Mucosa of stomach (tissue), 1 donor: ENCODE data around the gene KLHL42.

ENCODE experiments used
- H3K27me3 ChIP-seq: one replicate; pipeline ENCODE4 v1.7.0; 2013; ENCODE audit warnings: mild to moderate bottlenecking, low read length; ENCODE audit not compliant: control insufficient read depth, insufficient read depth
- H3K36me3 ChIP-seq: one replicate; pipeline ENCODE4 v1.7.0; 2013; ENCODE audit warnings: low read length; ENCODE audit not compliant: control insufficient read depth, insufficient read depth
- H3K4me1 ChIP-seq: one replicate; pipeline ENCODE4 v1.7.0; 2013; ENCODE audit warnings: mild to moderate bottlenecking, low read length; ENCODE audit not compliant: control insufficient read depth, insufficient read depth
- H3K4me3 ChIP-seq: one replicate; pipeline ENCODE4 v1.7.0; 2013; ENCODE audit warnings: low read length
- H3K9ac ChIP-seq: one replicate; pipeline ENCODE4 v1.7.0; 2013; ENCODE audit warnings: mild to moderate bottlenecking, low read length, moderate library complexity
- H3K9me3 ChIP-seq: one replicate; pipeline ENCODE4 v1.7.0; 2013; ENCODE audit warnings: mild to moderate bottlenecking, low read length, moderate library complexity; ENCODE audit not compliant: control insufficient read depth
- donor health status: Pancreatic carcinoma.

The KLHL42 gene

DNA sequence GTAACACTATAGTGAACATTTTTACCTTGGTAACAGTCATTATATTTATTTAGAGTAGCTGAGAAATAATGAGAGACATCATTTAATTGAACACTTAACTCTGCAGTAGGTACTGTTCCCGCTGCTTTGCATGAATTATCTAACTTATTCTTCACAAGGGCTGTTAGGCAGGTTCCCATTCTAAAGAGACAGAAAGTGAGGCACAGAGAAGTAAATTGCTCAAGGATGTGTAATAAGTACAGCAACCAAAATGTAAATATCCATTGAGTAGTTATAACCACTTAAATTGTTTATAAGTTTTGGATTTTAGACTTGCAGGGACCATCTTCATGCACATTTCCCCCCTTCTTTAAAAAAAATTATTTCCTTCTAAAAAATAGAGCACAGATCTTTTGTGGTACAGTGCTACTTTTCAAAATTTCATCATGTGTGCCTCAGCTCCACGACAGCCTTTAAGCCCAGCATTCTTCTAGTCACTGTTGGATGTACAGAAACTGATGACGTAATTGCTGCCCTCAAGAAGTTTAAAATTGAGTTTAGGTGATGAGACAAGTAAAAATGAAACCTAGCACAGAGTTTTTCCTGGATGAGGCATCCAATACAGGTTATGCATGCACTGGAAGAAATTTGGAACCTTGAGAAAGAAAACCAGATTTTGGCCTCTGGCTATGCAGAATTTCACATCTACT lies 6.0 kb downstream of the KLHL42 start:
- Histone ChIP-seq H3K9me3 (no peaks in the 10 kb centered on the region), H3K9ac (no peak overlapping the region), H3K4me3 (no peak overlapping the region), H3K27me3 (no peaks in the 10 kb centered on the region), H3K4me1 (peaks cover 9% of the 10 kb centered on the region), H3K36me3 (peaks cover 2% of the 10 kb centered on the region)

DNA sequence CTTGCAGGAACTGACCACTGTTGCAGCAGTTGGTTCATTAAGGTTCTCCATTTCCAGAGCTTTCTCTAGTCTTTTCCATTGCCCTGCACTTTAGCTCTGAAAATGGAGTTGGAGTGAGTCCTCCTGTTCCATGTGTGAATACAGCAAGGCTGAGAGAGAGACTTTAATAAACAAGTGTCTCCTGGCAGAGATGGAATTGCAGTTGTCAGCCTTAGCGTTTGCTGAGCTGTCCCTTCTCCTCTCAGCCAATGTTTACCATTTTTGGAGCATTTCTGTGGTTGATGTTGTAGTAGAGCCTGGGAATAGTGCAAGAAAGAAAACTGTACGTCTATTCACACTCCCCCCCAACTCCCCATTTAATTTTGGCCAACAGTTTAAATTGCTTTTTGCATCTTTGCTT lies 7.5 kb downstream of the KLHL42 start:
- Histone ChIP-seq H3K27me3 (no peaks in the 10 kb centered on the region), H3K4me3 (no peak overlapping the region), H3K9ac (no peak overlapping the region), H3K36me3 (peaks cover 2% of the 10 kb centered on the region), H3K9me3 (no peaks in the 10 kb centered on the region), H3K4me1 (no peaks in the 10 kb centered on the region)

GRCh38 chr12:27790179-27790578 lies 10.1 kb downstream of the KLHL42 start:
- H3K27me3 ChIP-seq = no peaks in the 10 kb centered on the region
- no peaks in the 10 kb centered on the region for H3K9me3 ChIP-seq
- peaks cover 2% of the 10 kb centered on the region for H3K36me3 ChIP-seq
- no peak overlapping the region for H3K4me3 ChIP-seq
- H3K4me1 ChIP-seq = no peaks in the 10 kb centered on the region
- H3K9ac ChIP-seq = no peak overlapping the region

DNA sequence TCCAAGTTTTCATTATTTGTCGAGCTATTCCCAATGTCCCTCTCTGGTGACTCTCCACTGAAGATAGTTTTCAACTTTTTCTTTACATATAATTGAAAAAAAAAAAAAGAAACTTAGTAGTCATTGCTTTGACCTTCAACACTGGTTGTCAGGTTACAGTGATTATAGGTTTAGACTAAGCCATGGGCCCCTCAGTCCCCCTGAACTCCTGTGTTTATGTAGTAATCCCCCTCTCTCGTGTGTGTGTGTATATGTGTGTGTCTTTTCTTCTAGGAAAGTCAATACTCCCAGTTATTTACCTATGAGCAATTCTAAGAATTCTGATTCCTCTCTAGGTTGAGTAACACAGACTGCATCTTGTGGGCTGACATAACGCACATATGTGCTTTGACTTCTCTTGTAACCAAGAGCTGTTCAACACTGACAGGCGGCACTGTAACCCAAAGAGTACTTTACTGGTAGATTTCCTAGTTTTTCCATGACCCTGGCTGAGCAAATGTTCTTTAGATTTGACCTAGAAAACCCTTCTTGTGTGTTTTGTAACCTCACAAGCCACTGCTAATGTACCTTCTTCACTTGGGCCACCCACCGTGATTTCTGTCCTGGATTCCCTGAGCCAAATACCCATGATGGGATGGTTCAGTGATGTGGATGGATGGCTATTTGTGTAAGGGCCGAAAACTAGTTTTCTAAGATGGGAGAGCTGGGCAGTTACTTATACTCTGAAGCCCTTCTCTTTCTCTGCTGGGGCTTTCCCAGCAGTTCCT lies 15.0 kb downstream of the KLHL42 start:
- H3K27me3 ChIP-seq = no peaks in the 10 kb centered on the region
- H3K4me3 ChIP-seq = no peak overlapping the region
- no peaks in the 10 kb centered on the region for H3K9me3 ChIP-seq
- no peaks in the 10 kb centered on the region for H3K4me1 ChIP-seq
- no peaks in the 10 kb centered on the region for H3K36me3 ChIP-seq
- H3K9ac ChIP-seq = no peak overlapping the region

- H3K4me1 ChIP-seq = no peaks in the 10 kb centered on the region
- H3K27me3 ChIP-seq = no peaks in the 10 kb centered on the region
- H3K9me3 ChIP-seq = no peaks in the 10 kb centered on the region
- no peak overlapping the region for H3K4me3 ChIP-seq
- H3K36me3 ChIP-seq = no peaks in the 10 kb centered on the region
- H3K9ac ChIP-seq = no peak overlapping the region
Observed at GRCh38 chr12:27796128-27796527, 16.1 kb downstream of the KLHL42 start.

GRCh38 chr12:27797301-27798025 lies 17.4 kb downstream of the KLHL42 start:
- Histone ChIP-seq H3K27me3 (no peaks in the 10 kb centered on the region), H3K4me3 (no peak overlapping the region), H3K9ac (no peak overlapping the region), H3K36me3 (no peaks in the 10 kb centered on the region), H3K4me1 (no peaks in the 10 kb centered on the region), H3K9me3 (no peaks in the 10 kb centered on the region)

DNA sequence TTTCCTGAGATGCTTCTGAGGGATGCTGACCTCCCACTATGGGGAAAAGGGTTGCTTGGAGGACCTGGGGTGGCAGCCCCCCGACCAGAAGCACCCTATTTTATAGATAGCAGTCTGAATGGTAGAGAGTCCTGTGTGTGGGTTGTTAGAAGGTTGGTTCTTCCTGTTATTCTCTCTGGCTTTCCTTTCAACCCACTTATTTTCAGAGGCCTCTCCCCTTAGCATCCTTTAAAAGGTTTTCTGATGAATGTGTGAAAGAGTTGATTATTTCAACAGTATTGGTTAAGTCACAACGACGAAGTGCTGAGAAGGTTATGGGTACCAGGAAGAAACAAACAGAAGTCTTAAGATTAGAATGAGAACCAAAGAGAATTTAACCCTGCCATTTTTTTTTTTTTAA lies 20.8 kb downstream of the KLHL42 start:
- no peak overlapping the region for H3K4me3 ChIP-seq
- H3K9me3 ChIP-seq = no peaks in the 10 kb centered on the region
- no peaks in the 10 kb centered on the region for H3K36me3 ChIP-seq
- H3K9ac ChIP-seq = no peak overlapping the region
- no peaks in the 10 kb centered on the region for H3K27me3 ChIP-seq
- H3K4me1 ChIP-seq = no peaks in the 10 kb centered on the region

GRCh38 chr12:27801630-27802029 lies 21.6 kb downstream of the KLHL42 start:
- no peaks in the 10 kb centered on the region for H3K36me3 ChIP-seq
- H3K27me3 ChIP-seq = no peaks in the 10 kb centered on the region
- H3K4me3 ChIP-seq = no peak overlapping the region
- H3K9me3 ChIP-seq = no peaks in the 10 kb centered on the region
- no peaks in the 10 kb centered on the region for H3K4me1 ChIP-seq
- no peak overlapping the region for H3K9ac ChIP-seq

DNA sequence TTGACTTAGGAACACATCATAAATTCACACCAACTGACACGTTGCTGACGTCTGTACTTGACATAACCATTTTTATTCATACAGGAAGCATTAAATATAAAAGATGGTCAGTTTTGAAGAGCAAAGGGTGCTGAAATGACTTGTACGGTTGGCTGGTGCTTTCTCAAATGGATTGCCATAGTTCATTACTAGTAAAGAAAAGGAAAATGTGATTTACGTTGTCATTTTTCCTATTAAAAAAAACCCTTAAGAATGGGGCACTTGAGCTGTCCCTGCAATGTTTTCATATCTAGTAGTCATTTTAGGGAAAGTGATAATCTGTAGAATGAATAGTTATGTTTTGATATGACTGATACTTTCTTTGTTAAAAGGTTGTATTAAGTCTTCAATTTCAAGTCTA lies 22.5 kb downstream of the KLHL42 start:
- no peak overlapping the region for H3K4me3 ChIP-seq
- no peaks in the 10 kb centered on the region for H3K36me3 ChIP-seq
- no peaks in the 10 kb centered on the region for H3K27me3 ChIP-seq
- no peaks in the 10 kb centered on the region for H3K9me3 ChIP-seq
- H3K4me1 ChIP-seq = no peaks in the 10 kb centered on the region
- H3K9ac ChIP-seq = no peak overlapping the region

GRCh38 chr12:27802936-27803335 lies 22.9 kb downstream of the KLHL42 start:
- no peaks in the 10 kb centered on the region for H3K36me3 ChIP-seq
- no peak overlapping the region for H3K4me3 ChIP-seq
- no peaks in the 10 kb centered on the region for H3K4me1 ChIP-seq
- H3K9me3 ChIP-seq = no peaks in the 10 kb centered on the region
- no peak overlapping the region for H3K9ac ChIP-seq
- no peaks in the 10 kb centered on the region for H3K27me3 ChIP-seq

GRCh38 chr12:27805238-27805637 lies 25.2 kb downstream of the KLHL42 start:
- H3K4me3 ChIP-seq = no peak overlapping the region
- no peaks in the 10 kb centered on the region for H3K9me3 ChIP-seq
- H3K4me1 ChIP-seq = no peaks in the 10 kb centered on the region
- H3K9ac ChIP-seq = no peak overlapping the region
- H3K36me3 ChIP-seq = no peaks in the 10 kb centered on the region
- no peaks in the 10 kb centered on the region for H3K27me3 ChIP-seq

DNA sequence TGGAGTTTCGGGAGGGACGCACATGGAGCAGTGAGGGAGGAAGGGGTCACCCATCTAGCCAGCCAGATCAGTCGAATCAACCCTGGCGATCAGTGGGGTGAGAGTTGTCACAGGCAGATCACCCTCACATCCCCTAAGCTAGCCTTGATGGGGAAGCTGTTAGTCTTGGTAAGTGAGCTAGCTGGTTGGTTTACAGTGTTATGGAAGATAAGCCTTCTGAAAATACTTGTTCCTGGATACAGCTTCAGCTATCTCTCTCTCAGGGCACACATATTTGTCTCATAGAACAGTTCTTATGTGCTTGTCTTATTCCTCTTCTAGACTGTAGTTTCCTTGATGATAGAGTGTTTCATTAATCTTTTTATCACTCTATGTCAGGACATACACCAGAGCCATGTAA lies 26.2 kb downstream of the KLHL42 start:
- H3K9ac ChIP-seq = no peak overlapping the region
- no peaks in the 10 kb centered on the region for H3K36me3 ChIP-seq
- no peak overlapping the region for H3K4me3 ChIP-seq
- H3K27me3 ChIP-seq = no peaks in the 10 kb centered on the region
- H3K4me1 ChIP-seq = no peaks in the 10 kb centered on the region
- H3K9me3 ChIP-seq = no peaks in the 10 kb centered on the region
